ENCODE data around the gene VWC2. TPM values are rescaled to one million over a fixed set of nuclear protein-coding genes. Genes with fewer than 3 reads are reported as not detected.

VWC2 gene
- total and polyA plus RNA-seq, 2 donors (not counting 1 experiment from before 2014, with no cell fraction given), result not detected

DNA sequence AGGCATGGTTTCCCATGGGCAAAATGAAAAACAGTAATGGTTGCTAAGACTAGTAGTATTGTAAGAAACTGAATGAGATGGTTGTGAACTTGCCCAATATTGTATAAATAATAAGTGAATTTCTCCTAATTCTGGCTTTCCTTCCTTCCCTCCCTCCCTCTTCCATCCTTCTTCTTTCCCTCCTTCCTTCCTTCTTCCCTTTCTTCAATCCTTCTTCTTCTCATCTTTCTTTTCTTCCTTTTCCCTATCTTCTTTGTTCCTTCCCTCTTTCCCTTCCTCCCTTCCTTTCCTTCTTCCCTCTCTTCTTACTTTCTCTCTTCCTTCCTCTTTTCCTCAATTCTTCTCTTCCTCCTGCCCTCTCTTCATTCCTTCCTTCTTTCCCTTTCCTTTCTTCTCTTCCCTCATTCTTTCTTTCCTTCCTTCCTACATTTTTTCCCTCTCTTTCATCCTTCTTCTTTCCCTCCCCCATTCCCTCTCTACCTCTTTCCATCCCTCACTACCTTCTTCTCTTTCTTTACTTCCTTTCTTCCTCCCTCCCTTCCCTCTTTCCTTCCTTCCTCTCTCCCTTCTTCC, 4.1 kb upstream of the VWC2 start:
- Histone ChIP-seq H4K20me1 (ENCODE audit: control insufficient read depth, extremely low read depth, insufficient read depth, low read length) (no peaks in the 10 kb centered on the region), H3K27me3 (ENCODE audit: control insufficient read depth, insufficient read depth, low read length) (peaks cover 7% of the 10 kb centered on the region), H3K9me3 (ENCODE audit: control insufficient read depth, insufficient read depth, low read depth, low read length) (no peaks in the 10 kb centered on the region), H3K4me3 (replicated peaks in 1 of 4; ENCODE audit: control extremely low read depth in 1 of 4, insufficient read depth in 1 of 4, low read depth in 3 of 4, low read length in 4 of 4) (no peak overlapping the region), H3K36me3 (ENCODE audit: control insufficient read depth, insufficient read depth, low read length) (no peaks in the 10 kb centered on the region), H3K27ac (ENCODE audit: insufficient read depth, low read length) (no peak overlapping the region), H3K4me1 (ENCODE audit: control insufficient read depth, extremely low read depth, insufficient read depth, low read length) (no peaks in the 10 kb centered on the region), H3K4me2 (ENCODE audit: extremely low read depth, insufficient read depth, low read length) (no peak overlapping the region), H2AFZ (ENCODE audit: low read length) (no peak overlapping the region), H3K79me2 (ENCODE audit: control insufficient read depth, insufficient read depth, low read length) (no peaks in the 10 kb centered on the region), H3K9ac (ENCODE audit: insufficient read depth, low read length) (no peak overlapping the region)
- no peak for DNase-seq (ENCODE audit: low read depth in 2 of 2)
- no peak for TF ChIP-seq EZH2 (IDR thresholded peaks at IDR 0.05; ENCODE audit: low read length, missing control alignments)
- TF ChIP-seq, protein P1, sequence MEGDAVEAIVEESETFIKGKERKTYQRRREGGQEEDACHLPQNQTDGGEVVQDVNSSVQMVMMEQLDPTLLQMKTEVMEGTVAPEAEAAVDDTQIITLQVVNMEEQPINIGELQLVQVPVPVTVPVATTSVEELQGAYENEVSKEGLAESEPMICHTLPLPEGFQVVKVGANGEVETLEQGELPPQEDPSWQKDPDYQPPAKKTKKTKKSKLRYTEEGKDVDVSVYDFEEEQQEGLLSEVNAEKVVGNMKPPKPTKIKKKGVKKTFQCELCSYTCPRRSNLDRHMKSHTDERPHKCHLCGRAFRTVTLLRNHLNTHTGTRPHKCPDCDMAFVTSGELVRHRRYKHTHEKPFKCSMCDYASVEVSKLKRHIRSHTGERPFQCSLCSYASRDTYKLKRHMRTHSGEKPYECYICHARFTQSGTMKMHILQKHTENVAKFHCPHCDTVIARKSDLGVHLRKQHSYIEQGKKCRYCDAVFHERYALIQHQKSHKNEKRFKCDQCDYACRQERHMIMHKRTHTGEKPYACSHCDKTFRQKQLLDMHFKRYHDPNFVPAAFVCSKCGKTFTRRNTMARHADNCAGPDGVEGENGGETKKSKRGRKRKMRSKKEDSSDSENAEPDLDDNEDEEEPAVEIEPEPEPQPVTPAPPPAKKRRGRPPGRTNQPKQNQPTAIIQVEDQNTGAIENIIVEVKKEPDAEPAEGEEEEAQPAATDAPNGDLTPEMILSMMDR (conservative IDR thresholded peaks at IDR 0.05 in 1 of 2, IDR thresholded peaks at IDR 0.05 in 1 of 2; ENCODE audit: low read depth in 1 of 2, low read length in 2 of 2), result no peak

DNA sequence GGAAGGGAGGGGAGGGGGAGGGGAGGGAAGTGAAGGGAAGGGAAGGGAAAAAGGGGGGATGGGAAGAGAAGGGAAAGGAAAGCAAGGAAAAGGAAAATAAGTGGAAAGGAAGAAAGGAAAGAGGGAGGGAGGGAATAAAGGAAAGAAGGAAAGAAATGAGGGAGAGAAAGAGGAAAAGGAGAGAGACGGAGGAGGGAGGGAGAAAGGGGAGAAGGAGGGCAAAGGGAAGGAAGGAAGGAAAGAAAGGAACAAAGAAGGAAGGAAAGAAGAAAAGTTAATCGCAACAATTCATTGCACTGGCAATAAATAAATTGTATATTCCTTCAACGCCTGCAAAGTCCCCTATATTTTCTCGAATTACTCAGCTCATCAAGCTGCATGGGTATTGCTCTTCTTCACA, 2.6 kb upstream of the VWC2 start:
- Histone ChIP-seq H3K9me3 (ENCODE audit: control insufficient read depth, insufficient read depth, low read depth, low read length) (no peaks in the 10 kb centered on the region), H3K4me3 (replicated peaks in 1 of 4; ENCODE audit: control extremely low read depth in 1 of 4, insufficient read depth in 1 of 4, low read depth in 3 of 4, low read length in 4 of 4) (no peak overlapping the region)
- TF ChIP-seq EZH2 (IDR thresholded peaks at IDR 0.05; ENCODE audit: low read length, missing control alignments), result no peak
- TF ChIP-seq, protein P1 (conservative IDR thresholded peaks at IDR 0.05 in 1 of 2, IDR thresholded peaks at IDR 0.05 in 1 of 2; ENCODE audit: low read depth in 1 of 2, low read length in 2 of 2), result no peak

DNA sequence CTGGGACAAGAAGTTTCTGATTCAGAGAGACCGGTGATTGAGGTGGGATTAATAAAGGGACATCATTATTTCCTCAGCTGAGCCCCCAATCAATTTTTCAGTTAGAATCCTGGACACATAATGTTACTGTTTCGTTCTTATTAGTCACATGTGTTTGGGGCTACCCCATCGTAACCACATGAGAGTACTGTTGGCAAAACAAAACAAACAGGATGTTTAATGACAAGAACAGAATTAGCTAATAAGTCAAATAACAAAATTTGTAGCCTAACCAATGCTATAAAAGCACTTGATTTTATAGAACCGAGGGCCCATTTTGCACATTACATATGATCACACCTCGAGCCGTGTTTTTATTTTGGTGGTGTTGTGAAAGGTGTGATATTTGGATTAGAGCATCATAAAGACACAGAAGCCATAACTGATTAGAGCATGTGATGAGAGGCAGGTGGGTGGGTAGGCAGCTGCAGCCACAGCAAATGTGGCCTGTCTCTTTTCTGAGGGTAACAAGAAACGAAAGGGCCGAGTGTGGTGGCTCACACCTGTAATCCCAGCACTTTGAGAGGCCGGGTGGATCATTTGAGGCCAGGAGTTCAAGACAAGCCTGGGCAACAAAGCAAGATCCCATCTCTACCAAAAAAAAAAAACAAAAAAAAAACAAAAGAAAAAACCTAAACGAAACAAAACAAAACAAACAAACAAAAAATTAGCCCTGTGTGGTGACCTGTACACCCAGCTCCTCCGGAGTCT, 1.8 kb upstream of the VWC2 start:
- no peaks in the 10 kb centered on the region for H3K79me2 ChIP-seq (ENCODE audit: control insufficient read depth, insufficient read depth, low read length)
- H3K4me2 ChIP-seq (ENCODE audit: extremely low read depth, insufficient read depth, low read length), result no peak overlapping the region
- no peaks in the 10 kb centered on the region for H3K4me1 ChIP-seq (ENCODE audit: control insufficient read depth, extremely low read depth, insufficient read depth, low read length)
- H3K27ac ChIP-seq (ENCODE audit: insufficient read depth, low read length), result no peak overlapping the region
- H3K36me3 ChIP-seq (ENCODE audit: control insufficient read depth, insufficient read depth, low read length), result no peaks in the 10 kb centered on the region
- H3K27me3 ChIP-seq (ENCODE audit: control insufficient read depth, insufficient read depth, low read length), result peaks cover 17% of the 10 kb centered on the region
- no peaks in the 10 kb centered on the region for H3K9me3 ChIP-seq (ENCODE audit: control insufficient read depth, insufficient read depth, low read depth, low read length)
- H2AFZ ChIP-seq (ENCODE audit: low read length), result no peak overlapping the region
- DNase-seq (ENCODE audit: low read depth in 2 of 2), result no peak
- H3K9ac ChIP-seq (ENCODE audit: insufficient read depth, low read length), result no peak overlapping the region
- no peak overlapping the region for H3K4me3 ChIP-seq (replicated peaks in 1 of 4; ENCODE audit: control extremely low read depth in 1 of 4, insufficient read depth in 1 of 4, low read depth in 3 of 4, low read length in 4 of 4)
- H4K20me1 ChIP-seq (ENCODE audit: control insufficient read depth, extremely low read depth, insufficient read depth, low read length), result no peaks in the 10 kb centered on the region
- TF ChIP-seq, protein P1 (conservative IDR thresholded peaks at IDR 0.05 in 1 of 2, IDR thresholded peaks at IDR 0.05 in 1 of 2; ENCODE audit: low read depth in 1 of 2, low read length in 2 of 2), result no peak
- no peak for TF ChIP-seq EZH2 (IDR thresholded peaks at IDR 0.05; ENCODE audit: low read length, missing control alignments)

More for the DNA sequence above, 2.6 kb upstream of the VWC2 start:
- Histone ChIP-seq H3K27ac (ENCODE audit: insufficient read depth, low read length) (no peak overlapping the region), H3K4me2 (ENCODE audit: extremely low read depth, insufficient read depth, low read length) (no peak overlapping the region), H2AFZ (ENCODE audit: low read length) (no peak overlapping the region), H3K4me1 (ENCODE audit: control insufficient read depth, extremely low read depth, insufficient read depth, low read length) (no peaks in the 10 kb centered on the region), H3K27me3 (ENCODE audit: control insufficient read depth, insufficient read depth, low read length) (peaks cover 12% of the 10 kb centered on the region), H4K20me1 (ENCODE audit: control insufficient read depth, extremely low read depth, insufficient read depth, low read length) (no peaks in the 10 kb centered on the region), H3K9ac (ENCODE audit: insufficient read depth, low read length) (no peak overlapping the region), H3K79me2 (ENCODE audit: control insufficient read depth, insufficient read depth, low read length) (no peaks in the 10 kb centered on the region), H3K36me3 (ENCODE audit: control insufficient read depth, insufficient read depth, low read length) (no peaks in the 10 kb centered on the region)
- no peak for DNase-seq (ENCODE audit: low read depth in 2 of 2)
